ENCODE data around the gene ODAD4.

Gene ODAD4

DNA sequence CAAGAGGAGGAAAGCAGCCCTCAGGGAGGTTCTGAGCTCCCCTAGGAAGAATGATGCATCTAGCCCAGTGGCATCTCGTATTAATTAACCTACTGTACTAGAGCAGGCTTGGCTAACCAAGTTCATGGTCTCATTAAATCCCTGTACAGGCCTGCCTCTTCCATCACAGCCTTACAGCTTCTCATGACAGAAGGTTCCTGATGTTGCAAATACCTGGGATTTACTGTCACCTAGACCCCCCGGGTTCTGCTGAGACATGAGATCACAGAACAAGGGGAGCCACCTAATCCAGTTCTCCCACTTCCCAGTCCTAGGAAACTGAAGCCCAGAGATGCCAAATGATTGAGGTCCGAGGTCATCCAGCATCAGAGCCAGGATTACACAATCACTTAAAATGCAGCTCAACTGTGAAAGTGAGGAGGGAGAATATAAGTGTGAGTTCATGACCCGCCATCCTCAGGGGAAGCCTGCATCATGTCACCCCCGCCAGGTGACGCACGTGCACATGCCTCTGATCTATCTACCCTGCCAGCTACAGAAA, 35.6 kb upstream of the ODAD4 start:
- Histone ChIP-seq H3K27me3 (no peaks in the 10 kb centered on the region), H3K27ac (no peak overlapping the region), H3K4me2 (no peak overlapping the region), H3K4me1 (no peaks in the 10 kb centered on the region), H3K9ac (no peak overlapping the region; a peak in 1 of 22 replicates), H3K9me3 (replicated peaks in 1 of 11) (no peaks in the 10 kb centered on the region), H3K36me3 (peaks cover 98 to 100% (median 100%) of the 10 kb centered on the region in 11 experiments), H3K4me3 (no peak overlapping the region), H4K20me1 (peaks cover 0 to 88% (median 64%) of the 10 kb centered on the region in 11 experiments; a peak in 18 of 22 replicates)
- TF ChIP-seq Cebpa-rat (IDR thresholded peaks at IDR 0.05), result peak in 1 of 11 experiments; percentile 14; a peak in 1 of 22 replicates

DNA sequence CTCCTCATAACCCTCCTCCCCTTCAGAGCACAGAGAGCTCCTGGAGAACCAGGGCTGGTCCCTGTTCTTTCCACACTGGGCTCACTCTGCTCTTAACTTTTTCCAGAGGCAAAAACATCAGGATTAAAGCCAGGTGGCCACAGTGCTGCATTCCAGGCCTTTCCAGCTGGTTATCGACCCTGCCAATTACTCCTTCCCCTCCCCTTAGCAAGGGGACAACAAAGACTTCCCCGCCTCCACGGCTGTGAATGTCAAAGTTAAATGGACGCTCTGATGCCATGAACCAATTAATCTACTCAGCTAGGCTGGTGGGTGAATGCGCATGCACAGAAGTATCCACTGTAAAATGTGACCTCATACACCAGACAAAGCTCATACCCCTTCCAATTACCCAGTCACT, 34.8 kb upstream of the ODAD4 start:
- Histone ChIP-seq H3K27ac (no peak overlapping the region), H3K4me1 (no peaks in the 10 kb centered on the region), H4K20me1 (peaks cover 0 to 95% (median 64%) of the 10 kb centered on the region in 11 experiments; a peak in 18 of 22 replicates), H3K4me3 (no peak overlapping the region), H3K36me3 (peaks cover 99 to 100% (median 100%) of the 10 kb centered on the region in 11 experiments), H3K9ac (no peak overlapping the region; a peak in 1 of 22 replicates), H3K9me3 (replicated peaks in 1 of 11) (no peaks in the 10 kb centered on the region), H3K4me2 (no peak overlapping the region), H3K27me3 (no peaks in the 10 kb centered on the region)
- no peak for TF ChIP-seq Cebpa-rat (IDR thresholded peaks at IDR 0.05)

DNA sequence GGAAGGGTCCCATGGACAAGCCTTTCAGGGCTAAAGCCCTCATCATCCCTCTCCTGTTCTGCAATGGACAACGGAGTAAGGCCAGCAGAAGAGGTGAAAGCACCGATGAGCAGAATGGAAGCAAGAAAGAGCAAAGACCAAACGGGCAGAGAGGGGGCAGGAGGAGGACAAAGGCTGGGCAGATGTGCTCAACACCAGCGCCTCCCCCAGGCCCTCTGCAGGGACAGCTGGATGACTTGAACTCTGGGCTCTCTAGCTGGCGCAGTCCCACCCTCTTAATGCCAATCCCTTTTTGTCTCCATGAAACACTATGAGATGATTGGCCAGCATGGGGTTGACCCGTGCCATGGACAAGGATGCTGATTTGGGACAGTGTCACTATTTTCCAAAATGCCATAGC, 33.7 kb upstream of the ODAD4 start:
- no peak overlapping the region for H3K27ac ChIP-seq
- no peaks in the 10 kb centered on the region for H3K27me3 ChIP-seq

DNA sequence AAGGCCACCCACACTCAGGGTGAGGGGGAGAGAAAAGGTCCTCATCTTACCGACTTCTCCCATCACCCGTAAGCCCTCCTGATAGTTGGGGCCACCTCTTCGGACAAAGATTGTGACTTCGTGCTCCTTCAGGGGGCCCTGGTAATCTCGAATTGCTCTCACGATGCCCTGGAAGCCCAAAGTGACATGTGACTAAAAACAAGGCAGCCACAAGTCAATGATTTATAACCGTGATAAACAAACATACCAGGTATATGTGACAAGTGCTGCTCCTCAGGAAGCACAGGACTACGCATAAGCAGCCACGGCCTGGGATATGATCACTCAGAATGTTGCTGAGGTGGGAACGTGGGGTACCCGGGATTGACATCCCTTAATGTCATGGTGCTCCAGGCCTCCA, 28.8 kb upstream of the ODAD4 start:
- Histone ChIP-seq H3K4me1 (no peaks in the 10 kb centered on the region), H3K9ac (no peak overlapping the region), H3K9me3 (replicated peaks in 1 of 11) (no peaks in the 10 kb centered on the region), H3K4me3 (no peak overlapping the region), H3K4me2 (no peak overlapping the region), H3K27ac (no peak overlapping the region), H3K27me3 (no peaks in the 10 kb centered on the region), H4K20me1 (peaks cover 0 to 92% (median 42%) of the 10 kb centered on the region in 11 experiments; a peak in 19 of 22 replicates), H3K36me3 (peaks cover 96 to 98% (median 97%) of the 10 kb centered on the region in 11 experiments)
- no peak for TF ChIP-seq Cebpa-rat (IDR thresholded peaks at IDR 0.05)

More for the DNA sequence above, 33.7 kb upstream of the ODAD4 start:
- Histone ChIP-seq H3K4me3 (no peak overlapping the region), H3K4me1 (no peaks in the 10 kb centered on the region), H3K4me2 (no peak overlapping the region), H3K36me3 (peaks cover 99 to 100% (median 100%) of the 10 kb centered on the region in 11 experiments), H3K9me3 (replicated peaks in 1 of 11) (no peaks in the 10 kb centered on the region), H4K20me1 (peaks cover 0 to 97% (median 64%) of the 10 kb centered on the region in 11 experiments; a peak in 18 of 22 replicates), H3K9ac (no peak overlapping the region)
- TF ChIP-seq Cebpa-rat (IDR thresholded peaks at IDR 0.05), result no peak

DNA sequence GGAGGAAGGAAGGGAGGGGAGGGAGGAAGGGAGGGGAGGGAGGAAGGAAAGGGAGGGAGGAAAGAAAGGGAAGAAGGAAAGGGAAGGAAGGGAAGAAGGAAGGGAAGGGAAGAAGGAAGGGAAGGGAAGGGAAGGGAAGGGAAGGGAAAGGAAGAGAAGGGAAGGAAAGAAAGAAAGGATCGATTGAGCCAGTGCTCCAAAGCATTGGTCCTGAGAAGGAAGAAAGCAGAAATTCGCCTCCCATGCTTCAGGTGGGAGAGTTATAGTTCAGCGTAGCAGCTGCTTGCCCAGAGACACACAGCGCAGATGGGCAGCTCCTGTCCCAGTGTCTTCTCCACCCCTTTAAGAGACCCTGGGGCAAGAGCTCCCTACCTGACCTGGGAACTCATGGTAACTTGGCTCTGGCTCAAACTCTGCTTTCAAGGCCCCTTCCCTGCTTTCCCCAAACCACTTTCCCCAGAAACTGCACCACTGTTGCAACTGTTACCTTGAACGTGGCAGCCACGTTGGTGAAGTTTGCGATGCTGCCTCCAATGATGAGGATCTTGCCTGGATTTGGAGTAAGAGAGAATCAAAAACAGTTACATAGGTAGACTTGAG, 26.1 kb upstream of the ODAD4 start:
- Histone ChIP-seq H3K4me3 (no peak overlapping the region), H4K20me1 (peaks cover 0 to 92% (median 55%) of the 10 kb centered on the region in 11 experiments; a peak in 20 of 22 replicates), H3K9me3 (replicated peaks in 1 of 11) (no peaks in the 10 kb centered on the region), H3K4me2 (no peak overlapping the region), H3K4me1 (no peaks in the 10 kb centered on the region), H3K9ac (no peak overlapping the region), H3K27me3 (no peaks in the 10 kb centered on the region), H3K36me3 (peaks cover 96 to 98% (median 97%) of the 10 kb centered on the region in 11 experiments), H3K27ac (no peak overlapping the region)
- no peak for TF ChIP-seq Cebpa-rat (IDR thresholded peaks at IDR 0.05)

DNA sequence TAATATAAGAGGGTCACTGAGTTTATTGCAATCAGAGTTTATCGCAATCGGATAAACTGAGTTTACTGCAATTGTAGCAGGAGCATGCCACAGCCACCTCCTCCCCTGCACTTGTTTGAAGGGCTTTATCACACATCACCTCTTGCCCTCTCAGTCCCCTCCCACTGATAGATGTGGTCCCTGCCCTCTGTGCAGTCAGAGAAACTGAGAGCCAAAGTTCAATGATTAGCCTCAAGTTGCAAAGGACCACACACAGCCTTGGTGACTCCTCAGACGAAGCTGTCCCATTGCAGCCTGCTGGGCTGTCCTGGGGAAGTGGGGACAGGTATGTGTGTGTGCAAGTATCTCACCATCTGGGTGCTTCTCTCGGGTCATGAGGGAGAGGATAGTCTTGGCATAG, 25.2 kb upstream of the ODAD4 start:
- Histone ChIP-seq H3K4me1 (no peaks in the 10 kb centered on the region), H3K4me2 (no peak overlapping the region), H3K27ac (no peak overlapping the region), H3K36me3 (peaks cover 96 to 98% (median 97%) of the 10 kb centered on the region in 11 experiments), H3K9me3 (replicated peaks in 1 of 11) (no peaks in the 10 kb centered on the region), H4K20me1 (peaks cover 0 to 94% (median 63%) of the 10 kb centered on the region in 11 experiments; a peak in 20 of 22 replicates), H3K9ac (no peak overlapping the region; a peak in 1 of 22 replicates), H3K4me3 (no peak overlapping the region), H3K27me3 (no peaks in the 10 kb centered on the region)
- no peak for TF ChIP-seq Cebpa-rat (IDR thresholded peaks at IDR 0.05)

DNA sequence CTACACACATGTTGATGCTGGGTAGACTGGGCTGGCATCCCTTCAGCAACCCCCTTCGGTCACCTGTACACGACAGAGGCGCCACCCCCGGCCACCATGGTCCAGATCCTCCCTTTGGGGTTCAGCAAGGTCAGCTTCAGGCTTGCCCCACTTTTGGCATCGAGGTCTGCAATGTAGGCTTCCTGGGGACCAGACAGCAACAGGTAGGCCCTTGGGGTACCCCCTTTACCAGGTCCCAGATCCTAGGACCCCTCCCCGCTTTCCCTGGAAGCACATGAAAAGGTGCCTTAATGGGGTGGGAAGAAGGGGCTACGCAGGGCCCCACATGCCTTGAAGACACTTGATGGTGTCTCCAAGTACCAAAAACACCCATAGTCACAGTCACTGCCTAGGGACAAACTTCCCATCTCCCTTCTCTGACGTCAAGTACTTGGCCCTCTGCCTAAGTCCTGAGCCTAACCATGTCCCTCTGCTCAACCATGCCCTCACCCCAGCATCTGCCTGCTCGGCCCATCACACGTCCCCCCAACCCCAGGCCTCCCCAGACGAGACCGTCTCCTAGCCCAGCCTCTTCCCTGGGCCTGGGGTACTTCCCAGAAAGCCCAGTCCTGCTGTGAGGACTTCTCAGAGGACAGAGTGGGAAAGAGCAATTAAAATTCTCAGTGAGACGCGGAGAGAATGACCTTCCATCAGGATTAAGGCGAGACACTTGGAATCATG, 23.8 kb upstream of the ODAD4 start:
- TF ChIP-seq Cebpa-rat (IDR thresholded peaks at IDR 0.05), result no peak
- no peaks in the 10 kb centered on the region for H3K4me1 ChIP-seq
- no peak overlapping the region for H3K27ac ChIP-seq
- no peak overlapping the region for H3K4me2 ChIP-seq
- H3K9me3 ChIP-seq (replicated peaks in 1 of 11), result no peaks in the 10 kb centered on the region
- no peak overlapping the region for H3K4me3 ChIP-seq
- H4K20me1 ChIP-seq, result peaks cover 0 to 94% (median 72%) of the 10 kb centered on the region in 11 experiments; a peak in 21 of 22 replicates
- H3K9ac ChIP-seq, result no peak overlapping the region
- H3K36me3 ChIP-seq, result peaks cover 96 to 98% (median 97%) of the 10 kb centered on the region in 11 experiments
- no peaks in the 10 kb centered on the region for H3K27me3 ChIP-seq

DNA sequence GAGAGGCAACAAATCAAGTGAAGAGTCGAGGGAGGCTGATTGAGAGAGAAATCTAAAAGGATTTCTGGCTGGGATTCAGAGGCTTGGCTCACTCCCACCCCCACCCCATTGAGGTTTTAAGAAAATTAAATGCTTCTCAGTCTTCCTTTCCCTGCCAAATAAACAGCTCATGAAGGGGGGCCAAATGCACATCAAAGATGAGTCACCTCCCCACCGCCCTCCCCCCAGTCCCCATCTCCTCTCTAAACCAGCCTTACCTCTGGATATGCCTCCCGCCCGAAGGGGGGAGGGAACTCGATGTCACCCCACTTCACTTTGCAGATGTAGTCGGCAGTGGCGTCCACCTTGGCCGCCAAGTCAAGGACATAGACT, 23.2 kb upstream of the ODAD4 start:
- H3K9ac ChIP-seq, result no peak overlapping the region
- H3K4me3 ChIP-seq, result no peak overlapping the region
- no peaks in the 10 kb centered on the region for H3K27me3 ChIP-seq
- no peak overlapping the region for H3K4me2 ChIP-seq
- peaks cover 2 to 94% (median 73%) of the 10 kb centered on the region in 11 experiments; a peak in 21 of 22 replicates for H4K20me1 ChIP-seq
- no peak overlapping the region for H3K27ac ChIP-seq
- no peaks in the 10 kb centered on the region for H3K9me3 ChIP-seq (replicated peaks in 1 of 11)
- H3K4me1 ChIP-seq, result no peaks in the 10 kb centered on the region
- TF ChIP-seq Cebpa-rat (IDR thresholded peaks at IDR 0.05), result no peak
- H3K36me3 ChIP-seq, result peaks cover 96 to 98% (median 97%) of the 10 kb centered on the region in 11 experiments

Data from BLaER1 treated with 17β-estradiol and CSF1 and Interleukin-3, amounts not matched to agents 10 nM and 100 nM (cell line).